Measurements from ENCODE around the gene SET. TPM values are rescaled to one million over a fixed set of nuclear protein-coding genes. Genes with fewer than 3 reads are reported as not detected.

Gene SET
- total and polyA plus RNA-seq, 2 of the 8 experiments (the other 6 are each of a cell fraction or from before 2014, with no cell fraction given), result 466 to 1,345 TPM

DNA sequence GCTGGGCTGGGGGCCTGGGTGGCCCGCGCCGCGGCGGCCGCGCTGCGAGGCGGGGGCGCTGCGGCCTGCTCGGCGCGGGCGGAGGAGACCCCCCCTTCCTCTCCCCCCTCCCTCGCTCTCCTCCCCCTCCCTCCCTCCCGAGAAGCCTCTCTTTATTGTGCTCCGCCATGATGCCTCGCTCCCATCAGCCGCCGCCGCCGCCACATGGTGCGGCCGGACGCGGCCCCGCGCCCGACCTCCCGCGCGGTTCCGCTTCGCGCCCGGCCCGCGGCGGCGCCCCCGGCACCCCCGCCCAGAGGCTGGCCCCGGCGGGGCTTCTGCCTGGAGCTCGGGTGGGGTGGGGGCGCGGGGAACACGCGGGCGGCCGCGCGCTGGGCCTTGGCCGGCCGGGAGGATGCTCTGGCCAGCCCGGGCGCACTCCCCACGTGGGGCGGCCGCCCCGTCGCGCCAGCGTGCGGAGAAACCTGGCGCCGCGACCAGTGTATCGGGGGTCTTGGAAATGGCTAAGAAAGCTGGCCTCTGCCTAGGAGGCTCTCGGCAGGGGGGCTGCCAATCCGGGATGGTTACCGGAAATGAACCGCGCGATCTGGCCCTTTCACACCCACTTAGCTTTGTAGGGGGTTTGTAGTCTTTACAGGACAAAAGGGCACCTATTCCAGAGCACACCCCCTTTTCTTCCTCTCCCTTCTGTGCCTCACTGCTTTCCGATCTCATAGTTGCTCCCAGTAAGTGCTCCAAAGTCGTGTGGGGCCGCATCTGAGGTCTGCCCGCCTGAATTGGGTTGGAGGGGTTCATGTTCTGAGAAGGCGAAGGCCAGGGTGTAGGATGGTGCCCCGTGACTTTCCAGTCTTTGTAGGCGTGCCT lies 1.0 kb downstream of the SET start (continued):
- TF ChIP-seq, protein P1, sequence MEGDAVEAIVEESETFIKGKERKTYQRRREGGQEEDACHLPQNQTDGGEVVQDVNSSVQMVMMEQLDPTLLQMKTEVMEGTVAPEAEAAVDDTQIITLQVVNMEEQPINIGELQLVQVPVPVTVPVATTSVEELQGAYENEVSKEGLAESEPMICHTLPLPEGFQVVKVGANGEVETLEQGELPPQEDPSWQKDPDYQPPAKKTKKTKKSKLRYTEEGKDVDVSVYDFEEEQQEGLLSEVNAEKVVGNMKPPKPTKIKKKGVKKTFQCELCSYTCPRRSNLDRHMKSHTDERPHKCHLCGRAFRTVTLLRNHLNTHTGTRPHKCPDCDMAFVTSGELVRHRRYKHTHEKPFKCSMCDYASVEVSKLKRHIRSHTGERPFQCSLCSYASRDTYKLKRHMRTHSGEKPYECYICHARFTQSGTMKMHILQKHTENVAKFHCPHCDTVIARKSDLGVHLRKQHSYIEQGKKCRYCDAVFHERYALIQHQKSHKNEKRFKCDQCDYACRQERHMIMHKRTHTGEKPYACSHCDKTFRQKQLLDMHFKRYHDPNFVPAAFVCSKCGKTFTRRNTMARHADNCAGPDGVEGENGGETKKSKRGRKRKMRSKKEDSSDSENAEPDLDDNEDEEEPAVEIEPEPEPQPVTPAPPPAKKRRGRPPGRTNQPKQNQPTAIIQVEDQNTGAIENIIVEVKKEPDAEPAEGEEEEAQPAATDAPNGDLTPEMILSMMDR (IDR thresholded peaks at IDR 0.05; ENCODE audit: control extremely low read depth in 1 of 3, insufficient read depth in 1 of 3, low read depth in 1 of 3, low read length in 3 of 3), result no peak
- no peak for TF ChIP-seq SP4 (IDR thresholded peaks at IDR 0.05; ENCODE audit: low read length)
- no peak for TF ChIP-seq RBBP5 (IDR thresholded peaks at IDR 0.05; ENCODE audit: borderline replicate concordance, low read depth, low read length)
- TF ChIP-seq CEBPB (IDR thresholded peaks at IDR 0.05; ENCODE audit: low read depth, low read length), result no peak
- no peak for TF ChIP-seq BRCA1 (IDR thresholded peaks at IDR 0.05; ENCODE audit: low read depth, low read length)
- TF ChIP-seq KDM5A (IDR thresholded peaks at IDR 0.05; ENCODE audit: low read length), result no peak
- no peak for TF ChIP-seq RXRA (IDR thresholded peaks at IDR 0.05; ENCODE audit: insufficient read depth, low read depth, low read length)
- no peak; a peak in 1 of 4 replicates for TF ChIP-seq RAD21 (IDR thresholded peaks at IDR 0.05 in 1 of 2, conservative IDR thresholded peaks at IDR 0.05 in 1 of 2; ENCODE audit: low read depth in 2 of 2, low read length in 2 of 2)
- TF ChIP-seq, protein P2, sequence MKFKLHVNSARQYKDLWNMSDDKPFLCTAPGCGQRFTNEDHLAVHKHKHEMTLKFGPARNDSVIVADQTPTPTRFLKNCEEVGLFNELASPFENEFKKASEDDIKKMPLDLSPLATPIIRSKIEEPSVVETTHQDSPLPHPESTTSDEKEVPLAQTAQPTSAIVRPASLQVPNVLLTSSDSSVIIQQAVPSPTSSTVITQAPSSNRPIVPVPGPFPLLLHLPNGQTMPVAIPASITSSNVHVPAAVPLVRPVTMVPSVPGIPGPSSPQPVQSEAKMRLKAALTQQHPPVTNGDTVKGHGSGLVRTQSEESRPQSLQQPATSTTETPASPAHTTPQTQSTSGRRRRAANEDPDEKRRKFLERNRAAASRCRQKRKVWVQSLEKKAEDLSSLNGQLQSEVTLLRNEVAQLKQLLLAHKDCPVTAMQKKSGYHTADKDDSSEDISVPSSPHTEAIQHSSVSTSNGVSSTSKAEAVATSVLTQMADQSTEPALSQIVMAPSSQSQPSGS (IDR thresholded peaks at IDR 0.05; ENCODE audit: low read length), result no peak
- TF ChIP-seq HDAC2 (IDR thresholded peaks at IDR 0.05; ENCODE audit: borderline replicate concordance in 1 of 2, low read depth in 2 of 2, low read length in 2 of 2), result 0 out of 4 replicates have a peak, but pooled peaks of 1 of the 2 experiments have one; percentile 66
- TF ChIP-seq CHD1 (IDR thresholded peaks at IDR 0.05; ENCODE audit: low read depth, low read length), result no peak

All from H1 (cell line).